ENCODE data around the gene COBL. TPM values are rescaled to one million over a fixed set of nuclear protein-coding genes. Genes with fewer than 3 reads are reported as not detected.

The COBL gene
- total and polyA plus RNA-seq, 2 of the 4 experiments (the other 2 are of a cell fraction) = under 0.01 TPM; not detected in 1

DNA sequence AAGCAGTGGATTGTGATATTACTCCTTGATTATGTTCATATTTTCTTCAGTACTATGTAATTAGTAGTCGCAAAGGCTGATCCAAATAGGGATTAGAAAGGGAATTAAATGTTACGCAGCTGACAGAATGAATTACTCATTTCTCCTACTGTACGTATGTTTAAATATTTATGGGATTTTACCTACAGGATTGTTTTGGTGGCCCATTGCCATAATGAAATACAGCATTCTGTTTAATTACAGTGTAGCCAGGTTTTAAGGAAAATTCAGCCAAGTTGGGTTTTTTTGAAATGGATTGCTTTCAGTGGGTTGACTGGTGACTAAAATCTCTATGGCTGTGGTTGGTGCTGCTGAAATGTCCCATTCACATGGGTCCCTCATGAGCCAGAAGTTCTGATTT lies 336.2 kb downstream of the COBL start:
- no peak overlapping the region for H3K56ac ChIP-seq (ENCODE audit: extremely low read depth, insufficient read depth, low read length)
- H2BK5ac ChIP-seq (ENCODE audit: low read depth, low read length, poor library complexity, severe bottlenecking) = no peak overlapping the region
- H3K9ac ChIP-seq (ENCODE audit: low read depth, low read length) = no peak overlapping the region
- H2AK5ac ChIP-seq (ENCODE audit: low read depth, low read length) = no peak overlapping the region
- no peak overlapping the region for H2BK20ac ChIP-seq (ENCODE audit: low read depth, low read length)
- ATAC-seq (ENCODE audit: low read depth) = no peak
- no peak overlapping the region for H4K8ac ChIP-seq (ENCODE audit: low read depth in 2 of 2, low read length in 2 of 2)
- no peak overlapping the region for H3K14ac ChIP-seq (replicated peaks; ENCODE audit: low read depth, low read length)
- intact Hi-C loops (cut with micrococcal nuclease) = loop anchor here (10.0 kb wide), 1 partner anchor 496 kb away; no protein-coding TSS in a partner anchor
- H3K4me3 ChIP-seq (ENCODE audit: insufficient read depth, low read depth, low read length) = no peak overlapping the region
- no peak overlapping the region for H3K4me2 ChIP-seq (ENCODE audit: low read depth, low read length)
- no peaks in the 10 kb centered on the region for H3K9me1 ChIP-seq (ENCODE audit: insufficient read depth, low read length)
- no peaks in the 10 kb centered on the region for H3K36me3 ChIP-seq (ENCODE audit: control insufficient read depth, insufficient read depth, low read length)
- in situ Hi-C loops (cut with MboI; ENCODE audit: low sequenced_read_pairs) = no loop called here
- no peak overlapping the region for H2BK120ac ChIP-seq (ENCODE audit: low read depth, low read length)
- no peak overlapping the region for H2AFZ ChIP-seq (replicated peaks; ENCODE audit: low read length, poor library complexity)
- ChIA-PET POLR2A (ENCODE audit: unreplicated experiment) (no interaction called here), CTCF (interaction anchor here (0.5 kb wide), 1 partner anchor 345 kb away, joined by 3 read pairs; no protein-coding TSS in a partner anchor)
- H2BK15ac ChIP-seq (ENCODE audit: low read depth, low read length) = no peak overlapping the region
- H3K27ac ChIP-seq (ENCODE audit: insufficient read depth, low read length) = no peak overlapping the region
- no peak overlapping the region for H2AK9ac ChIP-seq (replicated peaks; ENCODE audit: low read depth, low read length, poor library complexity)
- no peak for TF ChIP-seq CHD1 (IDR thresholded peaks at IDR 0.05; ENCODE audit: low read depth, low read length)
- no peak for TF ChIP-seq BHLHE40 (IDR thresholded peaks at IDR 0.05; ENCODE audit: low read depth, low read length)
- TF ChIP-seq POLR2A (IDR thresholded peaks at IDR 0.05; ENCODE audit: low read depth, low read length) = no peak
- TF ChIP-seq NFE2L2 (IDR thresholded peaks at IDR 0.05; ENCODE audit: low read depth, low read length) = no peak
- no peak for TF ChIP-seq RAD21 (IDR thresholded peaks at IDR 0.05; ENCODE audit: low read length)
- TF ChIP-seq RCOR1 (IDR thresholded peaks at IDR 0.05; ENCODE audit: insufficient replicate concordance, low read length) = no peak
- TF ChIP-seq RFX5 (IDR thresholded peaks at IDR 0.05; ENCODE audit: low read depth, low read length) = no peak
- no peak for TF ChIP-seq MAZ (IDR thresholded peaks at IDR 0.05; ENCODE audit: borderline replicate concordance, low read depth, low read length)
- TF ChIP-seq MXI1 (IDR thresholded peaks at IDR 0.05; ENCODE audit: borderline replicate concordance, low read depth, low read length) = no peak
- TF ChIP-seq MAFK (IDR thresholded peaks at IDR 0.05; ENCODE audit: low read depth, low read length) = no peak
- no peak for TF ChIP-seq SMC3 (IDR thresholded peaks at IDR 0.05; ENCODE audit: low read depth, low read length)
- no peak for TF ChIP-seq FOS (IDR thresholded peaks at IDR 0.05; ENCODE audit: low read depth, low read length)
- TF ChIP-seq, protein P1, sequence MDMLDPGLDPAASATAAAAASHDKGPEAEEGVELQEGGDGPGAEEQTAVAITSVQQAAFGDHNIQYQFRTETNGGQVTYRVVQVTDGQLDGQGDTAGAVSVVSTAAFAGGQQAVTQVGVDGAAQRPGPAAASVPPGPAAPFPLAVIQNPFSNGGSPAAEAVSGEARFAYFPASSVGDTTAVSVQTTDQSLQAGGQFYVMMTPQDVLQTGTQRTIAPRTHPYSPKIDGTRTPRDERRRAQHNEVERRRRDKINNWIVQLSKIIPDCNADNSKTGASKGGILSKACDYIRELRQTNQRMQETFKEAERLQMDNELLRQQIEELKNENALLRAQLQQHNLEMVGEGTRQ (IDR thresholded peaks at IDR 0.05; ENCODE audit: low read depth, low read length) = no peak
- TF ChIP-seq, protein P2, sequence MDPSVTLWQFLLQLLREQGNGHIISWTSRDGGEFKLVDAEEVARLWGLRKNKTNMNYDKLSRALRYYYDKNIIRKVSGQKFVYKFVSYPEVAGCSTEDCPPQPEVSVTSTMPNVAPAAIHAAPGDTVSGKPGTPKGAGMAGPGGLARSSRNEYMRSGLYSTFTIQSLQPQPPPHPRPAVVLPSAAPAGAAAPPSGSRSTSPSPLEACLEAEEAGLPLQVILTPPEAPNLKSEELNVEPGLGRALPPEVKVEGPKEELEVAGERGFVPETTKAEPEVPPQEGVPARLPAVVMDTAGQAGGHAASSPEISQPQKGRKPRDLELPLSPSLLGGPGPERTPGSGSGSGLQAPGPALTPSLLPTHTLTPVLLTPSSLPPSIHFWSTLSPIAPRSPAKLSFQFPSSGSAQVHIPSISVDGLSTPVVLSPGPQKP (IDR thresholded peaks at IDR 0.05; ENCODE audit: borderline replicate concordance, low read depth, low read length) = no peak
- no peak for TF ChIP-seq CTCF (conservative IDR thresholded peaks at IDR 0.05; ENCODE audit: low read depth, low read length)
- no peak overlapping the region for H3K18ac ChIP-seq (ENCODE audit: low read depth, low read length)
- peaks cover 10% of the 10 kb centered on the region for H3K27me3 ChIP-seq (ENCODE audit: control insufficient read depth, insufficient read depth, low read length)
- BruUV-seq (replicated peaks) = no TSS peak
- DNase-seq = no peak
- no peak overlapping the region for H3K23ac ChIP-seq (ENCODE audit: low read depth, low read length)
- H4K20me1 ChIP-seq (ENCODE audit: insufficient read depth, low read length) = no peaks in the 10 kb centered on the region
- no peaks in the 10 kb centered on the region for H3K9me3 ChIP-seq (ENCODE audit: control insufficient read depth, insufficient read depth, low read length)
- H3K4ac ChIP-seq (ENCODE audit: low read depth, low read length) = no peak overlapping the region
- no peak overlapping the region for H4K5ac ChIP-seq (ENCODE audit: low read depth, low read length)
- WGBS, 2 experiments (ENCODE audit: extremely low coverage in 2 of 2, insufficient read length in 1 of 2) = no CpG with 5 or more reads among the region's 3 CpGs
- no peak overlapping the region for H4K91ac ChIP-seq (ENCODE audit: insufficient read depth, low read depth, low read length)
- no peaks in the 10 kb centered on the region for H3K79me1 ChIP-seq (ENCODE audit: low read depth in 1 of 2, low read length in 2 of 2)
- H3K4me1 ChIP-seq (ENCODE audit: control insufficient read depth, insufficient read depth, low read length) = no peaks in the 10 kb centered on the region
- dilution Hi-C loops (cut with HindIII; ENCODE audit: low sequenced_read_pairs, unreplicated experiment) = no loop called here

Measured in IMR-90 (cell line).